RWPE1 (cell line): Measurements from ENCODE around the gene RNFT2.

ENCODE experiments used
- CTCF ChIA-PET: fragments of 350-600 bp; sonication (Branson Sonifier 250); formaldehyde crosslinking; extraction: SDS; loops from one replicate; lab custom pipeline; 2021; lab: Yijun Ruan, JAX
- POLR2A ChIA-PET: fragments of 400-600 bp; formaldehyde crosslinking; extraction: SDS; loops from one replicate; lab custom pipeline; 2020; ENCODE audit warnings: antibody characterized with exemption; ENCODE audit not compliant: low non-redundant PET; lab: Yijun Ruan, JAX
- DNase-seq: peaks from one replicate; pipeline ENCODE4 v3.0.0; 2012; ENCODE audit warnings: low spot score
- H3K27ac ChIP-seq: fragments of 450-650 bp; 2 replicates; pipeline ENCODE4 v1.5.1; 2017
- CTCF ChIP-seq: fragments of 450-650 bp; conservative IDR thresholded peaks from 2 replicates; pipeline ENCODE4 v1.5.1; 2017; ENCODE audit warnings: low read depth, mild to moderate bottlenecking

Gene RNFT2

GRCh38 chr12:116727261-116727660 is 10.9 kb upstream of the RNFT2 start:
- TF ChIP-seq CTCF, result no peak
- no peak for DNase-seq
- ChIA-PET CTCF (interaction anchor here (0.7 kb wide), 1 partner anchor 233 kb away, joined by 3 read pairs; no protein-coding TSS in a partner anchor), POLR2A (no interaction called here)
- no peak overlapping the region for H3K27ac ChIP-seq

- POLR2A ChIA-PET, result no interaction called here
- DNase-seq, result no peak
- CTCF ChIA-PET, result interaction anchor here (0.7 kb wide), 1 partner anchor 232 kb away, joined by 3 read pairs; no protein-coding TSS in a partner anchor
- TF ChIP-seq CTCF, result no peak
- H3K27ac ChIP-seq, result no peak overlapping the region
These were observed 10.2 kb upstream of the RNFT2 start for GRCh38 chr12:116727891-116728290.

- CTCF ChIA-PET, result interaction anchor here (0.6 kb wide), 1 partner anchor 1414 kb away, joined by 3 read pairs; no protein-coding TSS in a partner anchor
- POLR2A ChIA-PET, result no interaction called here
- TF ChIP-seq CTCF, result no peak
- no peak for DNase-seq
- H3K27ac ChIP-seq, result no peak overlapping the region
These were observed 6.3 kb upstream of the RNFT2 start for GRCh38 chr12:116731801-116732200.

GRCh38 chr12:116734156-116734768 is 3.9 kb upstream of the RNFT2 start:
- no peak for DNase-seq

GRCh38 chr12:116735084-116735483 is 3.0 kb upstream of the RNFT2 start:
- DNase-seq, result no peak
- TF ChIP-seq CTCF, result no peak
- CTCF ChIA-PET, result interaction anchor here (0.7 kb wide), 1 partner anchor 9 kb away, joined by 4 read pairs; no protein-coding TSS in a partner anchor
- no peak overlapping the region for H3K27ac ChIP-seq
- POLR2A ChIA-PET, result no interaction called here

More at GRCh38 chr12:116734156-116734768, 3.9 kb upstream of the RNFT2 start:
- CTCF ChIA-PET, result interaction anchor here (0.6 to 0.7 kb wide), 2 partner anchors 8 to 47 kb away, joined by 4 to 5 read pairs; no protein-coding TSS in a partner anchor
- no peak overlapping the region for H3K27ac ChIP-seq
- TF ChIP-seq CTCF, result no peak
- POLR2A ChIA-PET, result no interaction called here

GRCh38 chr12:116735951-116736599 is 2.0 kb upstream of the RNFT2 start:
- ChIA-PET POLR2A (interaction anchor here (0.5 kb wide), 1 partner anchor 1247 kb away, joined by 3 read pairs; no protein-coding TSS in a partner anchor), CTCF (interaction anchor here (0.6 kb wide), 1 partner anchor 833 kb away, joined by 4 read pairs; no protein-coding TSS in a partner anchor)
- no peak for DNase-seq
- no peak overlapping the region for H3K27ac ChIP-seq
- TF ChIP-seq CTCF, result no peak
